EH (cell line): ENCODE measurements around the gene KCNQ1.
A peak's percentile ranks its signal among the peaks of the same experiment; 100 is the strongest.

ENCODE experiments used
- DNase-seq: peaks from one replicate; pipeline ENCODE4 v3.0.0-alpha.2; 2015; ENCODE audit warnings: low read depth

Gene KCNQ1

DNA sequence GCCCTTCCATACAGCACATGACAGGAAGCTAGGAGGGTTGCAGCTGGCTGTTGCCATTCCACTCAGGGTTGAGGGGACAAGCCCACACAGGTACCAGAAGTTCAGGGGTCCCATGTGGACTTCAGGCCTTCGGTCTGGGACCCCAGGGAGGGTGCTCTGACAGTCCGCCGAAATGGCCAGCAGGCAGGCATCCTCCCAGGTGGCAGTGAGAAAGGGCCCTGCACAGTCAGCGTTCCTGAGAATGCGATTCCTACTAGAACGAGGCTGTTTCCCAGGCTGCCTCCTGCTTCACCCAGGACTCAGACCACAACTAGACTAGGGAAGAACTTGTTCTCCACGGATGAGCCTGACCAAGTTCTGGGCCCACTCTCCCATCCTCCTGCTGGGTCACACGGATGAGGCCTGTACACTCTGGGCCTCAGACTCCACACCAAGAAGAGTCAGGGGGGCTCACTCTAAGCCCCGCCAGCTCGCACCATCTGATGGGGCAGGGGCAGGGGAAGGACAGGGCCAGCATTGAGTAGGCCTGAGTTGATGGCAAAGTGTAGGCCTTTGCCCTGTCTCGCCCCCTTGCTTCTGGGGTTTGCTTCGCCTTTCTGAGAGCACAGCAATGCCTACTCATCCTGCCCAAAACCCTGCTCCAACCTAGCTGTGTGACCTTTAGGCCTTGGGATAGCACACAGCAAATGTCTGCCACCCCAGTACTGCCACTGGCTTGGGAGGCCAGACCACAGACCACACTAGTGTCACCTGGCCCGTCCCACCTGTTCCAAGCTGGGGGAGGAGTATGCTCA lies 241.0 kb downstream of the KCNQ1 start:
- DNase-seq = no peak

DNA sequence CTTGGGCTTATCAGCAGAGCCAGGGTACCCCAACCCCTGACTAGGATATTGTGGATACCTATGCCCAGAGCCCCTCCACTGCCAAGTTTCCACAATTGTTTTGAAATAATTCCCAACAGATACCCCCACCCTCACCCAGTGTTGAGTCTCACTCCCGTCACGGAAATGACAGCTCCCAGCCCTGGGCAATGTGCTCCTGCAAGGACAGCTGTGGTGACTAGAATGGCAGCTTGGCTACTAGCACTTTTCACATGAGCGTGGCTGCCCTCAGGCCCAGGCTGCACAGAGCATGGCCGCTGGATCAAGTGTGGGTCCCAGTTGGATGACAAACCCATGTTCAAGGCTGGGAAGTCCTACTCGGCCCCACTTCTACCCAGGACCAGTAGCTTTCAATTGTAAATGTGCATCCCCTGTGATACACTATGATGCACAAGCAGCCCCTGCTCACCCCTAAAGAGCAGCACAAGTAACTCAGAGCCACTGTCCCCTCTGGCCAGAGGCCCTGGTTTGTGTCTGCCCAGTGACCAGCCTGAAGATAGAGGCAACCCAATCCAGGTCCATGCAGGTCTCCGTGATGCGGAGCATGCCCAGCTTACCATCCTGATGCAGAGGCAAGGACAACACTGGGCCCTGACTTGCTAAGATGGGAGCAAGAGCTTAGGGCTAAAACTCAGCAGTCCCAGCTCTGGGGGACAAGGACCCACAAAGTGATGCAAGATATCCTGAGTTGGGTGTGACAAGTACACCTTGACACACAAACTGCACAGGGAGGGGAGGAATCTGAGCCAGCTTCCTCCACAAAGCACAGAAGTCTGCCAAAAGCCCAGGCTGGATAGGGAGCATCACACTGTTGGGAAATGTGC lies 241.8 kb downstream of the KCNQ1 start:
- DNase-seq = no peak

- no peak for DNase-seq
These were observed 242.4 kb downstream of the KCNQ1 start for GRCh38 chr11:2687223-2687530.

- DNase-seq = no peak
These were observed 243.0 kb downstream of the KCNQ1 start for GRCh38 chr11:2687782-2688191.

GRCh38 chr11:2688381-2689231 lies 243.8 kb downstream of the KCNQ1 start:
- DNase-seq = no peak

GRCh38 chr11:2689651-2690575 lies 245.1 kb downstream of the KCNQ1 start:
- no peak for DNase-seq

- no peak for DNase-seq
These were observed 246.0 kb downstream of the KCNQ1 start for GRCh38 chr11:2690596-2691354.

GRCh38 chr11:2691355-2691761 lies 246.6 kb downstream of the KCNQ1 start:
- no peak for DNase-seq

- no peak for DNase-seq
These were observed 247.4 kb downstream of the KCNQ1 start for GRCh38 chr11:2691991-2692875.

DNA sequence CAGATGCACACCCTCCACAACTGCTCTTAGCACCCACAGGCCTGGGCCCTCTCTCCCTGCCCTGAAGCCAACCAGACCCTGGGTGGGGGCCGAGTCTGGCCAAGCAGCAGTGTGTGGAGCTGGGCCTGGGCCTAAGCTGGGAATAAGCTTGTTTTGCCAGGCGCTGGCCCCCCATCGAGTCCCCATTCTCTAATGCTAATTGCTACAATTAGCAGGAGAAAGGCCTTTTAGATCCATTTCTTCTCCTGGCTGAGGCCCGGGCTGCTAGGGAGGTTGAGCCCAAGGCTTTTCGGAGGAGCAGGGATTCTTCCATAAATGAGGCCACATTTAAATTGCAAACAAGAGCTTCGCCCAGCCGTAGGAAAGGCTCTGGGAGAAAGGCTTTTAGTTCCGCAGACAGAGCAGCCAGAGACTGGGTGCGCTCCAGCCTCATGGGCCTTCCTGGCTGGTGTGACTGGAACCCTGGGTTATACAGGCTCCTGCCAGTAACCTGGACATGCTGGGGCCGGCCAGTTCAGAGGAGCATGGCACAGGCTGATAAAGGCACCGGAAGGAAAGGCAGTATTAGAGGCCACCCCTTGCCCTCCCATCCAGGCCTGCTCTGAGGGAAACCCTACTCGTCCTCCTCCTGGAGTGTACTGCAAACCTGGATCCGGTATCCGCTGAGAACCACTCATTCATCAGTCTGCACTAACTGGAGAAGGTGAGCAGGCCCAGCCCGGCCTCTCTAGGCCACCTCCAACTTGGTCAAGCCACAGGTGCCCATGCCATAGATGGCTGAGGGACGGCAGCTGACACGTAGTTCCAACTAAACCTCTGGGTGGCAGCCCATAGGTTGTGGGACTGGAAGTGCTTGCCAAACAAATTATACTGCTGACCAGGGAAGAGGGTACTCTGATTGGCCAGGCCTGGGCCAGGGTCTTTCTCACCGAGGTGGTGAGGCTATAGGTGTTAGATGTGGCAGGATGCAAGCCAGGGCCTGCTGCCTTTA lies 248.8 kb downstream of the KCNQ1 start:
- DNase-seq = no peak

DNA sequence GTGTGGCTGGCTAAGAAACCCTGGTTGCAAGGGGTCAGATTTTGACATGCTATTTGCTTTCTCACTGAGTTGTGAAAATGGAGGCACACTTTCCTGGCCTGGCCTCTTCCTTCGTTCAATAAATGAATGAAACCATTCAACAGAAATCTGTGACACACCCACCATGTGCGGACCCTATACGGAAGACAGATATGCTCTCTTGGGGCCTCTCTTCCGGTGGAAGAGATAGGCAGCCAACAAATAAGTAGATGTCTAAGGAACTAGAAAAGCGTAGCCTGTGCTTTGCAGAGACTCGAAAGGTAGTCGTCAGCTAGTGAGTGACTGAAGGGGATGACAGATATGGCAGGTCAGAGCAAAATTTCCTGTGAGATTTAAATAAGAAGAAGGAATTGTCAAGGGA lies 249.7 kb downstream of the KCNQ1 start:
- no peak for DNase-seq

- no peak for DNase-seq
These were observed 250.5 kb downstream of the KCNQ1 start for GRCh38 chr11:2694995-2695939.

DNA sequence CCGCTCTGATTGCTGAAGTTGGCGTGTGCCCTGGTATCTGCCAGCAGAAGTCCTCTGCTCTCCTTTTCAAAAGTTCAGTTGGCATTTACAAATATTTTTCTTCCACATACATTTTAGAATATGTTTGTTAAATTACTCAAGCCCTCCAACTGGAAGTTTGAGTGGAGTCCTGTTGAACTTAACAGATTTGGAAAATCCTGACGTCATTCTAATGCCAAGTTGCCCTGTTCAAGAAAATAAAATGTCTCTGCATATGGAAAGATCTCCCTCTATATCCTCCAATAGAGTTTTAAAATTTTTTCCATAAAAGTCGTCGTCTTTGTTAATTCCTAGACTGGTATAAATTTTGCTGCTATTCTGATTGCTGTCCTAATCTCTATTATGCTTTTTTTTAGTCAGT lies 251.6 kb downstream of the KCNQ1 start:
- no peak for DNase-seq

DNA sequence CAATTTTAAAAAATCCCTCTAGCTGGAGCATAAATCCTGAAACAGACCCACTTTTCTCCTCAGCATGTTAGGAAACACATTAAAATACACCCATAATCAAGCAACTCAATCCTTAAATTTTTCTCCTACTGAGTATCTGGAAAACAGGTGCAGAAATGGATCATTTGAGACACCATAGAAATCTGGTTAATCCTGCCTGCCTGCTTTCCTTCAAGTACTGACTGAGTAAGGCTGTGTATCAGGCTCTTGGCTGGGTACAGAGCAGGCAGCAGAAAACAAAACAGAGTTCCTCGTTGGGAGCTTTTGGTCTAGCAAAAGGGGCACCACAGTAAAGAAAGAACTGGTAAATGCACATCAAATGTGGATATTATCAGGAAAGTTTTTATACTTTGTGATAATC lies 253.1 kb downstream of the KCNQ1 start:
- DNase-seq = peak; percentile 8

- DNase-seq = peak; percentile 12
These were observed 253.8 kb downstream of the KCNQ1 start for GRCh38 chr11:2698386-2699184.

DNA sequence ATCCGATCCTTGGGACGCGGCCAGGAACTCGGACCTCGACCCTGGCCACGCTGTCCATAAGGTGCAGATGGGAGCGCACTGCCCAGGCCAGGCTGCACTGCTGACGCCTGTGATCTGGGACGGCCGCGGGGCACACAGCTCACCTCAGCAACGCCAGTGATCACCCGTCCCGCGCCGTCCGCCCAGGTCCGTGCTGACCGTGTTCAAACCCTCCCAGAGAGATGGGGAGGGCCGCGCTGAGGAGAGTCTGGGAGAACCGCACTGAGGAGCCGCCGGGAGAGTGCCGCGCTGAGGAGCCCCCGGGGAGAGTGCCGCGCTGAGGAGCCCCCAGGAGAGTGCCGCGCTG lies 254.3 kb downstream of the KCNQ1 start:
- DNase-seq = peak; percentile 38
